Measurements from ENCODE around the gene IL23R. TPM values are rescaled to one million over a fixed set of nuclear protein-coding genes. Genes with fewer than 3 reads are reported as not detected.

IL23R gene
- polyA plus RNA-seq, 1 experiment: not detected

DNA sequence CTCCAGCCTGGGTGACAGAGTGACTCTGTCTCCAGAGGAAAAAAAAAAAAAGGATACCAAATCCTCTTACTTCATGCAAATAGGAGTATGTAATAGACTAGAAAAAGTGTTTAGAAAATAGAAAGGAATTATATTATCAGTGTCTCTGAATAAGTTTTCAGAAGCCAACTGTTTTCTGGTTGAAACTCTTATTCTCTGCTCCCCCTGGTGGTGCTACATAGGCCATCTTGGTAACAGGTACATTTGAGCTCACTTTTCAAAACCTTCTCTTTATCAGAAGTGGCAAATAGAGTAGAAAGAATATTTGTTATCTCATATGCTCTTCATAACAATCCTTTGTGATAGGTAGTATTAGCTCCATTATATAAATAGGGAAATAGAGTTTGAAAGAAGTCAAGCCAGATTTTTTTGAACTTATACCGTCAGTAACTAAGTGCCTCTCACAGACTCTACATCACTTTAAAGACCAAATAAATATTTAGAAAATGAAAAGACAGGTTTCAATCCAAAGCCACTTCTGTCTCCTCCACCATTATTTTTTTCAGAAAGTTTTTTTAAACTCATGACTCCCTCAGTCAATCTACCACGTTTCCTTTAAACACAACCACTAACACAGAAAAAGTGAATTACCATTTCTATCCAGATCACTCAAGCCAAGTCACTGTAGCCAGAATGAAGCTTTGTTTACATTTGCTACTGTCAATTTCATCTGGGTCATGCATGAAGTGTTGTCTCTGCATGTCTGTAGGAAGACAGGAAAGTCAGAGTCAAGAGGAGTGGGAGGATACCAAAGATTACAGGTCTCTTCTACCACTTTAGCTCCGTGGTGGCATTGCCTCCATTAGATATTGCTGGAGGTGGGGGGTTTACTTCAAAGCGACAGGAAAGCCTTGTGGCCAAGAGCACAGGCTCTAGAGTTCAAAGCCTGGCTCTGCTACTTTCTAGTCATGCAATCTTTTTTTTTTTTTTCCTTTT lies 45.6 kb downstream of the IL23R start:
- DNase-seq (ENCODE audit: low read depth, low spot score): no peak
- TF ChIP-seq, protein P1, sequence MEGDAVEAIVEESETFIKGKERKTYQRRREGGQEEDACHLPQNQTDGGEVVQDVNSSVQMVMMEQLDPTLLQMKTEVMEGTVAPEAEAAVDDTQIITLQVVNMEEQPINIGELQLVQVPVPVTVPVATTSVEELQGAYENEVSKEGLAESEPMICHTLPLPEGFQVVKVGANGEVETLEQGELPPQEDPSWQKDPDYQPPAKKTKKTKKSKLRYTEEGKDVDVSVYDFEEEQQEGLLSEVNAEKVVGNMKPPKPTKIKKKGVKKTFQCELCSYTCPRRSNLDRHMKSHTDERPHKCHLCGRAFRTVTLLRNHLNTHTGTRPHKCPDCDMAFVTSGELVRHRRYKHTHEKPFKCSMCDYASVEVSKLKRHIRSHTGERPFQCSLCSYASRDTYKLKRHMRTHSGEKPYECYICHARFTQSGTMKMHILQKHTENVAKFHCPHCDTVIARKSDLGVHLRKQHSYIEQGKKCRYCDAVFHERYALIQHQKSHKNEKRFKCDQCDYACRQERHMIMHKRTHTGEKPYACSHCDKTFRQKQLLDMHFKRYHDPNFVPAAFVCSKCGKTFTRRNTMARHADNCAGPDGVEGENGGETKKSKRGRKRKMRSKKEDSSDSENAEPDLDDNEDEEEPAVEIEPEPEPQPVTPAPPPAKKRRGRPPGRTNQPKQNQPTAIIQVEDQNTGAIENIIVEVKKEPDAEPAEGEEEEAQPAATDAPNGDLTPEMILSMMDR (IDR thresholded peaks at IDR 0.05; ENCODE audit: low read depth, low read length): peak; percentile 74
- ChIA-PET CTCF (interaction anchor here (0.6 to 8.7 kb wide), 58 partner anchors 8 to 1881 kb away, joined by 3 to 190 read pairs (median 4); partner anchors contain the start of gene IL23R), POLR2A (interaction anchor here (0.6 to 0.7 kb wide), 2 partner anchors 211 to 216 kb away, joined by 3 to 4 read pairs; no protein-coding TSS in a partner anchor)
- Histone ChIP-seq H3K4me3 (ENCODE audit: low read depth, low read length) (no peak overlapping the region), H3K27me3 (ENCODE audit: control insufficient read depth, insufficient read depth, low read length) (peaks cover 5% of the 10 kb centered on the region), H3K9me3 (ENCODE audit: control insufficient read depth, insufficient read depth, low read length) (no peaks in the 10 kb centered on the region), H3K27ac (ENCODE audit: low read depth, low read length) (no peak overlapping the region)

DNA sequence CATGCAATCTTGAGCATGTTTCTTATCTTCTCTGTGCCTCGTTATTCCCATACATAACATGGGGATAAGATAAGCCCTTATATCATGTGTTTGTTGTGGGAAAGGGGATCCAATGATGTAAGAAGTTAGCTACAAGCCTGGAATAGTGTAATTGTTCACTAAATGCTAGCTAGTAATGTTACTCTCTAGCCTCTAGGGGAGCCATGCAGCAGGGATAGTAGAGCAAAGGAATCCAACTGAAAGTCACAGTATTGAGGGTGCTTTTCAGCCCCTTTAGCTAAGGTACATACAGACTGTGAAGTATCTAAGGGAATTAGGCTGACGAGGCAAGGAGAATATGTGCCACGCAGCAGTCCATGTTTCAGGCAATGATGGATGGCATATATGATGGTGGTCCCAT lies 46.9 kb downstream of the IL23R start:
- DNase-seq (ENCODE audit: low read depth, low spot score): no peak
- Histone ChIP-seq H3K9me3 (ENCODE audit: control insufficient read depth, insufficient read depth, low read length) (no peaks in the 10 kb centered on the region), H3K27ac (ENCODE audit: low read depth, low read length) (no peak overlapping the region), H3K4me3 (ENCODE audit: low read depth, low read length) (no peak overlapping the region), H3K27me3 (ENCODE audit: control insufficient read depth, insufficient read depth, low read length) (peaks cover 6% of the 10 kb centered on the region)
- TF ChIP-seq, protein P1 (IDR thresholded peaks at IDR 0.05; ENCODE audit: low read depth, low read length): peak; percentile 73
- CTCF ChIA-PET: interaction anchor here (0.6 to 8.7 kb wide), 48 partner anchors 8 to 454 kb away, joined by 3 to 190 read pairs (median 4); partner anchors contain the start of genes DNAI4, IL23R, MIER1 and SERBP1
- POLR2A ChIA-PET: interaction anchor here (0.7 kb wide), 1 partner anchor 212 kb away, joined by 4 read pairs; no protein-coding TSS in a partner anchor

DNA sequence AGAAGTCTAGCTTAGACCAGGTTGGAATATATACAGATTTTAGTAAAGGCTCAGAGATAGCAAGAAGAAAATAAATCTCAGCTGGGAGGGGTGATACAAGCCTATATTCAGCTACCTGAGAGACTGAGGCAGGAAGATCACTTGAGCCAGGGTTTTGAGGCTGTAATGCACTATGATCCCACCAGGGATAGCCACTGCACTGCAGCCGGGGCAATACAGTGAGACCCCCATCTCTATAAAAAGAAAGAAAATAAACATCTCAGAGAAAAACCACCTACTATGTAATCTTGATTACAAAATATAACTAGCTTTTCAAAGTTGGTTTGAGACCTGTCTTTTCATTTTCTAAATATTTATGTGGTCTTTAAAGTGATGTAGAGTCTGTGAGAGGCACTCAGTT lies 47.7 kb downstream of the IL23R start:
- Histone ChIP-seq H3K9me3 (ENCODE audit: control insufficient read depth, insufficient read depth, low read length) (no peaks in the 10 kb centered on the region), H3K27ac (ENCODE audit: low read depth, low read length) (no peak overlapping the region), H3K4me3 (ENCODE audit: low read depth, low read length) (no peak overlapping the region), H3K27me3 (ENCODE audit: control insufficient read depth, insufficient read depth, low read length) (peaks cover 6% of the 10 kb centered on the region)
- TF ChIP-seq, protein P1 (IDR thresholded peaks at IDR 0.05; ENCODE audit: low read depth, low read length): no peak
- POLR2A ChIA-PET: no interaction called here
- no peak for DNase-seq (ENCODE audit: low read depth, low spot score)
- CTCF ChIA-PET: interaction anchor here (0.6 to 8.7 kb wide), 47 partner anchors 9 to 1061 kb away, joined by 3 to 190 read pairs (median 4); partner anchors contain the start of gene IL23R

DNA sequence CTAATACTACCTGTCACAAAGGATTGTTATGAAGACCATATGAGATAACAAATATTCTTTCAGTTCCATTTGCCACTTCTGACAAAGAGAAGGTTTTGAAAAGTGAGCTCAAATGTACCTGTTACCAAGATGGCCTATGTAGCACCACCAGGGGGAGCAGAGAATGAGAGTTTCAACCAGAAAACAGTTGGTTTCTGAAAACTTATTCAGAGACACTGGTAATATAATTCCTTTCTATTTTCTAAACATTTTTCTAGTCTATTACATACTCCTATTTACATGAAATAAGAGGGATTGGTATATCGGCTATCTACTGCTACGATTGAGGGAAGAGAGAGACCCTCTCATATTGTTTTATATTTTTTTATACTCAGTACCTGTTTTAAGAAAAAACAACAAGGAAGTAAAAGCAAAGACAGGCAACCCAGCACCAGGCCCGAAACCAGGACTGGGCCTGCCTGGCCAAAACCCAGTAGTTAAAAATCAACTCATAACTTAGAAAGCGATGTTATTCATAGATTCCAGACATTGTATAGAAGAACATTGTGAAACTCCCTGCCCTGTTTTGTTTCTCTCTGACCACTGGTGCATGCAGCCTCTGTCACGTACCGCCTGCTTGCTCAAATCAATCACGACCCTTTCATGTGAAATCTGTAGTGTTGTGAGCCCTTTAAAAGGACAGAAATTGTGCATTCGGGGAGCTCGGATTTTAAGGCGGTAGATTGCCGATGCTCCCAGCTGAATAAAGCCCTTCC lies 48.3 kb downstream of the IL23R start:
- H3K27ac ChIP-seq (ENCODE audit: low read depth, low read length): no peak overlapping the region
- TF ChIP-seq, protein P1 (IDR thresholded peaks at IDR 0.05; ENCODE audit: low read depth, low read length): peak; percentile 73
- ChIA-PET CTCF (interaction anchor here (0.8 to 8.7 kb wide), 40 partner anchors 9 to 545 kb away, joined by 3 to 190 read pairs (median 5); partner anchors contain the start of gene IL23R), POLR2A (no interaction called here)
- DNase-seq (ENCODE audit: low read depth, low spot score): no peak
- no peaks in the 10 kb centered on the region for H3K9me3 ChIP-seq (ENCODE audit: control insufficient read depth, insufficient read depth, low read length)
- peaks cover 6% of the 10 kb centered on the region for H3K27me3 ChIP-seq (ENCODE audit: control insufficient read depth, insufficient read depth, low read length)
- no peak overlapping the region for H3K4me3 ChIP-seq (ENCODE audit: low read depth, low read length)
